A549 (cell line): ENCODE measurements around the gene DGKA.

Source experiments
- CBX8 ChIP-seq: fragments of 200-600 bp; sonication (generic); IDR thresholded peaks from 2 replicates; pipeline ENCODE4 v1.6.1; 2016
- CEBPB ChIP-seq, 2 experiments: fragments of >200 bp in 1 of 2; sonication (Bioruptor Twin) in 1 of 2; formaldehyde crosslinking in 1 of 2; IDR thresholded peaks; 2 replicates each; pipeline ENCODE4 v1.6.1; 2012 to 2016
- EP300 ChIP-seq, 2 experiments: fragments of >200 bp; sonication (Bioruptor Twin); formaldehyde crosslinking; IDR thresholded peaks; 2 replicates in 1 of 2; 3 replicates in 1 of 2; pipeline ENCODE4 v1.6.1; 2016 to 2017
- NR3C1 ChIP-seq: fragments of >200 bp; sonication (Bioruptor Twin); formaldehyde crosslinking; IDR thresholded peaks from 3 replicates; pipeline ENCODE4 v1.6.1; 2017
- POLR2A ChIP-seq: IDR thresholded peaks from 2 replicates; pipeline ENCODE4 v1.6.1; 2012; ENCODE audit warnings: mild to moderate bottlenecking, low read length
- RAD21 ChIP-seq, 2 experiments: fragments of >200 bp in 1 of 2; sonication (Bioruptor Twin) in 1 of 2; formaldehyde crosslinking in 1 of 2; IDR thresholded peaks in 1 of 2; conservative IDR thresholded peaks in 1 of 2; 2 replicates in 1 of 2; 3 replicates in 1 of 2; pipeline ENCODE4 v1.6.1; 2012 to 2018; ENCODE audit warnings: inconsistent platforms in 1 of 2
- TF ChIP-seq, protein P1 (sequence below): IDR thresholded peaks from 2 replicates; pipeline ENCODE4 v1.6.1; 2012
- TF ChIP-seq, protein P2 (sequence below): fragments of >200 bp; sonication (Bioruptor Twin); formaldehyde crosslinking; IDR thresholded peaks from 3 replicates; pipeline ENCODE4 v1.6.1; 2016
- TF ChIP-seq, protein P3 (sequence below): IDR thresholded peaks from 2 replicates; pipeline ENCODE4 v1.6.1; 2012

DNA sequence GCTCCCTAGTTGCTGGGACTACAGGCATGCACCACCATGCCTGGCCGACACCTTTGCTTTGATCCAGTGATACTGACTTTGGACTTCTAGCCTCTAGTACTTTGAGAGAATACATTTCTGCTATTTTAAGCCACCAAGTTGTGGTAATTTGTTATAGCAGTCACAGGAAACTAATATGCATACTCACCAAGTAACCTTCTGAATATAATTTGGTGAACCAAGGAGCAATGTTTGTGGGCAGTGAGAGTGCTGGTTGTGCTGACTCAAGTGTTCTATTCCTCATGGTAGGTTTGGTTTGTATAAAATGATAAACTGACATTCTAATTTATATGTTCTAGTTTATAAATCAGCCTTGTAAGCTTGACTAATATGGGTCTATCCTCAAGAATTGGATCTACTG is 45.8 kb upstream of the DGKA start:
- TF ChIP-seq, protein P1, sequence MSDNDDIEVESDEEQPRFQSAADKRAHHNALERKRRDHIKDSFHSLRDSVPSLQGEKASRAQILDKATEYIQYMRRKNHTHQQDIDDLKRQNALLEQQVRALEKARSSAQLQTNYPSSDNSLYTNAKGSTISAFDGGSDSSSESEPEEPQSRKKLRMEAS = no peak
- TF ChIP-seq, protein P2, sequence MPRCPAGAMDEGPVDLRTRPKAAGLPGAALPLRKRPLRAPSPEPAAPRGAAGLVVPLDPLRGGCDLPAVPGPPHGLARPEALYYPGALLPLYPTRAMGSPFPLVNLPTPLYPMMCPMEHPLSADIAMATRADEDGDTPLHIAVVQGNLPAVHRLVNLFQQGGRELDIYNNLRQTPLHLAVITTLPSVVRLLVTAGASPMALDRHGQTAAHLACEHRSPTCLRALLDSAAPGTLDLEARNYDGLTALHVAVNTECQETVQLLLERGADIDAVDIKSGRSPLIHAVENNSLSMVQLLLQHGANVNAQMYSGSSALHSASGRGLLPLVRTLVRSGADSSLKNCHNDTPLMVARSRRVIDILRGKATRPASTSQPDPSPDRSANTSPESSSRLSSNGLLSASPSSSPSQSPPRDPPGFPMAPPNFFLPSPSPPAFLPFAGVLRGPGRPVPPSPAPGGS = no peak
- TF ChIP-seq POLR2A (no peak), EP300 (IDR thresholded peaks at IDR 0.05) (no peak), CEBPB (IDR thresholded peaks at IDR 0.05) (no peak), RAD21 (conservative IDR thresholded peaks at IDR 0.05 in 1 of 2, IDR thresholded peaks at IDR 0.05 in 1 of 2) (no peak), NR3C1 (no peak), CBX8 (no peak)
- TF ChIP-seq, protein P3, sequence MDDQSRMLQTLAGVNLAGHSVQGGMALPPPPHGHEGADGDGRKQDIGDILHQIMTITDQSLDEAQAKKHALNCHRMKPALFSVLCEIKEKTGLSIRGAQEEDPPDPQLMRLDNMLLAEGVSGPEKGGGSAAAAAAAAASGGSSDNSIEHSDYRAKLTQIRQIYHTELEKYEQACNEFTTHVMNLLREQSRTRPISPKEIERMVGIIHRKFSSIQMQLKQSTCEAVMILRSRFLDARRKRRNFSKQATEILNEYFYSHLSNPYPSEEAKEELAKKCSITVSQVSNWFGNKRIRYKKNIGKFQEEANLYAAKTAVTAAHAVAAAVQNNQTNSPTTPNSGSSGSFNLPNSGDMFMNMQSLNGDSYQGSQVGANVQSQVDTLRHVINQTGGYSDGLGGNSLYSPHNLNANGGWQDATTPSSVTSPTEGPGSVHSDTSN = no peak
